HK-2 (cell line): ENCODE results near the gene PTP4A1.
"Not testable (repeated sequence)": the region's sequence is repeated elsewhere in the genome, so short reads cannot be mapped to it uniquely, and the experiment has no call there.

Source experiments
- DNase-seq: peaks from one replicate; pipeline ENCODE4 v3.0.0-alpha.2; 2018; ENCODE audit not compliant: unreplicated experiment

Gene PTP4A1

DNA sequence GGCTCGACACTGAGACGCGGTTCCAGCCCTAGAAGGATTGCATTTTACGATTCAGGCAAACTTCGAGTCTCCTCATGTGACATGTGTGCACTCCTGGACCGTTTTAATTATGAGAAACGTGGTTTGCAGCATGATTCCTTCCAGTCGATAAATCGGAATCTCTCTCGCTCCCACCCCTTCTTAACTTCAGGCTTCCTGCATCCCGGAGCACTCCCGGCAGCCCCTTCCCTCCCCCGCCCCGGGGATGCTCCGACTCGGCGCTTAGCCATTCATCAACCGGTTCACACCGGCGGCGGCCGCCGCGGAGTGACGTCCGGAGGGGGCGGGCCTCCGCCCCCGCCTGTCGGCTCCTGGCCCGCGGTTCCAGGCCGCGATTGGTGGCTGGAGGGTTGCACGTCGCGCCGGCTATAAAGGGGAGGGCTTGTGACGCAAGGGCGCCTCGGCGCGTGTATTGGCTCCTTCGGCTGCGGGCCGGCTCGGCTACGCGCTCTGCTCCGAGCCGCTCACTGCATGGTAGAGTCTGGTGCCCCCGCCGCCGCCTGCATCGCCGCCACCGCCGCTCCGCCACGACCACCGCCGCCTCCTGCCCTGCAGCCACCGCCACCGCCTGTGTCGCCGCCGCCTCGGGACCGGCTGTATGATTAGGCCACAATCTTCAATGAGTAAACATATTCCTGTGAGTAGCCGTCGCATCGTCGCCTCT lies at the start of gene PTP4A1, which contains the start of gene LOC128125822:
TSS of gene PTP4A1 (plus strand) at position 437 of the 703 bp plus-strand sequence. CDS start 4,401 bp downstream, outside the sequence.
TSS of gene LOC128125822 (plus strand) at position 437 of the 703 bp plus-strand sequence.
- peak; percentile 98 for DNase-seq

DNA sequence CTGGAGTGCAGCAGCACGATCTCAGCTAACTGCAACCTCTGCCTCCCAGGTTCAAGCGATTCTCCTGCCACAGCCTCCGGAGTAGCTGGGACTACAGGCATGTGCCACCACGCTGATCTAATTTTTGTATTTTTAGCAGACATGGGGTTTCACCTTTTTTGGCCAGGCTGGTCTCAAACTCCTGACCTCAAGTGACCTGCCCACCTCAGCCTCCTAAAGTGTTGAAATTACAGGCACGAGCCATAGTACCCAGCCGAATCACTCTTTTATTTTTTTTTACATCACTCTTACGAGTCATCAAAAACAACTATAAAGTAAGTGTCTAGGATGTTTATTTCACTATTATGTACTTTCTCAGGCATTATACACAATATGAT lies 49.4 kb upstream of the PTP4A1 start:
- DNase-seq, result not testable (repeated sequence)

DNA sequence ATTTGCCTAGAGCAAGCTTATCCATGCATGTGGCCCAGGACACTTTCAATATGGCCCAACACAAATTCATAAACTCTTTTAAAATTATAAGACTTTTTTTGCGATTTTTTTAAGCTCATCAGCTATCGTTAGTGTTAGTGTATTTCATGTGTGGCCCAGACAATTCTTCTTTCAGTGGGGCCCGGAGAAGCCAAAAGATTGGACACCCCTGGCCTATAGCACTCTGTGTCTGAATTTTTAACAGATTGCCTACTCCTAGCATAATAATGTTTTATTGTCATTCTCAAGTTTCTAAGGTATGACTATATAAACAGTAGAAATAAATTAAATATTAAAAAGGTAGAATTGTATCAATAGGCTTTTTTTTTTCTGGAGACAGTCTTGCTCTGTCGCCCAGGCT lies 48.6 kb upstream of the PTP4A1 start:
- no peak for DNase-seq

DNA sequence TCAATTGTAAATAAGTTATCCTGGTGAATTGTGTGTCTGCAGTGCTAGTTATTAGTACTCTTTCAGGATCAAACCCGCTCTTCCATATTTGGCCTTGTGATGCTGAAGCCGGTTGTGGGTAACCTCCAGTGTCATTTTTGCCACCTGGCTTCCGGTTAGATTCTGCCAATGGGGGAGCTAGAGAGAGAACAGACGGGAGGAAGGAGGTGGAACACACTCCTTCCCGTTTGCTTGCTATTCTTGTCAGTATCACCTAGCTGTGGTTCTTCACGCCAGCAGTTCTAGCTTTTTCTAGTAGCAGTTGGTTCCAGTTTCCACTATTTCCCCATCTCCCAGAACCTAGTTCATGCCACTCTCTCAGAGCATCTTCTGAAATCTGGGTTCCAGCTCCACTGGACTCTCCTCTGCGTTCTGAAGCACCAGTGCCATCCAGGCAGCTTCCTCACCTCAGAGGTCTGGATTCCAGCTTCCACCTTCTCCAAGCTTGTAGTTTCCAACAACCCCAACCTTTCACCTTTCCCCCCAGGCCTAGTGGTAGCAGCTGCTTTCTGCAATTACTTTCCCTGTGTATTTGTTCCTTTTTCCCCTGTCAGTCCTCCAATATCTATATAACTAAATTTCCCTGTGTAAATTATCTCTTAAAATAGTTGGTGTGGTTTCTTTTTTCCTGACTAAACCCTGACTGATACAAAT lies 46.9 kb upstream of the PTP4A1 start:
- no peak for DNase-seq

DNA sequence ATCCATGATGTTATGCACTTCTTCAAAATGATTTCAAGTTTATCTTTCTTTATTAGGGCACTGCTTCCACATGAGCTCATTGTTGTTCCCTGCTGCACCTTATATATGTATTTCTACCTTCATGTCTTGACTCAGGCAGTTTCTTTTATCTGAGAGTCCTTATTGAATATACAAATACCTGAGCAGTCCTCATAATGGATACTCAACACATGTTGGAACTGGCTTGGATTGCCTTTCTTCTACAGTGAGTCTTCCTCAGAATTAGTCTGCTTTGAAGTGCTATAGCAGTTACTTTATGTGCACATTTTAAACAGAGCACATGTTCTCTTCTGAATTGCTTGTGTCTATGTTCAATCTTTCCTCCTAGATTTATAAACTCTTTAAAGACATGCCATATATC lies 45.3 kb upstream of the PTP4A1 start:
- DNase-seq, result no peak

DNA sequence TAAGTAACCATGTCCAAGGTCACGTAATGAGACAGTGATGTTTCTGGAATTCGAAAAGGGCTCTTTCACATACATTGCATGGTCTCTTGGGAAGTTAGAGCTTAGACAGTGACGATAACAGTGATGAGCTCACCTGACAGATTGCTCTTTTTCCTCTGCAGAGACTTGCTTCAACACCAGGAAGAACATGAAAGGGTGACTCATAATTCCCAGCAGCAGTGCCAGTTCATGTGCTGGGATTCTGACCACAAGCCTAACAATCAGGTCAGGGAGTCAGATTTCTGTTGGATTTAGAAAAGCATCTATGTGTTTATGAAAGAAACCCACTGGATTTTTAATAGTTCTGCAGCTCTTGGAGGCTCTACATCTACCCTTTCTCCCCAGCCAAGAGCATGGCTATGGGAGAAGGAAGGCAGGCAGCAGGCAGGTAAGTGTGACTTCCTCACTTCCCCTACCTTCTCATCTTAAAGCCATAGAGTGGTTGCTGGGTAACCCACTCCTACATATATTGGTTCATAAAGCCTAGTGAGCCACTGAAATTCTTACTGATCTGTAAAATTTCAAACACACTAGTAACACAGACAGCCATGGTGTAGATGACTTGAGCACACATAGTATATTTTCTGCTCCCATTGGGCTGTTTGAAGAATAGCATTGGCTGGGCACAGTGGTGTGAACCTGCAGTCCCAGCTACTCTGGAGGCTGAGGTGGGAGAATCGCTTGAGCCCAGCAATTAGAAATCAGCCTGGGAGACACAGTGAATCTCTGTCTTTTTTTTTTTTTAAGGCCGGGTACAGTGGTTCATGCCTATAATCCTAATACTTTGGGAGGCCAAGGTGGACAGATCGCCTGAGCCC lies 44.4 kb upstream of the PTP4A1 start:
- DNase-seq, result peak; percentile 63

DNA sequence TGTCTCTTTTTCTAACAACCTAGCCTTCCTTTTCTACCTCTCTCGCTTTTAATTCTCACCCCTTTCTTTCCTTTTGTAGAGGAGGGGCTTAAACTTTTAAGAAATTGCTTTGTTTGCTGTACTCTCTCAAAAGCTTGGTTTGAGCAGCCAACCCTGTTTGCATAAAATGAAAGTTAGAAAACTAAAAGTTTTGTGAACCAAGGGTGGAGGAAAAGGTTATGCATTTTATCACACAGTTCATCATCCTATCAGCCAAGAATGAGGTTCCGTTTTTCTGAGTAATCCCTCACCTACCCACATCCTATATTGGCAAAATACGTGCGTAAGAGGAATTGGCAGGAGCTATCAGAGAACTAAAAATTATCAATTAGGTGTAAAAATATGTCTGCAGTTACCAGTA lies 42.8 kb upstream of the PTP4A1 start:
- no peak for DNase-seq

DNA sequence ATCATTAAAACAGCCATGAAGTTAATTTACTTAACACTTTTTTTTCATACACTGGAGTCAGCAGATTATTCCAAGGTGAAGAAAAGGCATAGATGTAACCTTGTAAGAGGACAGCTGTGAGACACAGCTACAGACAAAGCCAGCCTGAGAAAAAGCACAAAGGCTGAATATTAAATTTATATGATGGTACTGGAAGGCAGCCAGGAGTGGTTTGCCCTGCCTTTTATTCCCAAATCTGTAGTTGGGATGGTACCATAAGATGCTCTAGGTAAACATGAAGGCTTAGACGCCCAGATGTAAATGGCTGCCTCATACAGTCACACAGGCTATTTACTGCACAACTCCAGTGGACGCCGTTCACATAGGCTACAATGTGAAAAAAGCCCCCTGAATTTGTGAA lies 42.1 kb upstream of the PTP4A1 start:
- no peak for DNase-seq

DNA sequence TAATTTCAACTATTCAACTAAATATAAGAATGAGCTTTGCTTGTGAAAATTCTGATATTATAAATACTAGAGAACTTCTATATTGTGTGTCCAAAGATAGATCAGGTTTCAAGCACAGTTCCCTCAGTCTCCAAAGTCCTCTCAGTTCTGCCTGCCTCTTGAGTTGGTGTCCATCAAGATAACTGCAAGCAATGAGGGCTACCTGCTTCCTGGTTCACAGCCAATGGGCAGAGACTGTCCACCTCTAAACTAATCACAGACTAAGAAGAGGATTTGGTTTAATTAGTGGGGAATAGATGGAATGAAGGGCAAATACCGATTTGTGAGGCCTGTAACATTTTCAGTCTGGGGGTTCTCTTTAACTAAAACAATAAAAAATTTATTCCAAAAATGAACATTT lies 41.3 kb upstream of the PTP4A1 start:
- DNase-seq, result no peak

DNA sequence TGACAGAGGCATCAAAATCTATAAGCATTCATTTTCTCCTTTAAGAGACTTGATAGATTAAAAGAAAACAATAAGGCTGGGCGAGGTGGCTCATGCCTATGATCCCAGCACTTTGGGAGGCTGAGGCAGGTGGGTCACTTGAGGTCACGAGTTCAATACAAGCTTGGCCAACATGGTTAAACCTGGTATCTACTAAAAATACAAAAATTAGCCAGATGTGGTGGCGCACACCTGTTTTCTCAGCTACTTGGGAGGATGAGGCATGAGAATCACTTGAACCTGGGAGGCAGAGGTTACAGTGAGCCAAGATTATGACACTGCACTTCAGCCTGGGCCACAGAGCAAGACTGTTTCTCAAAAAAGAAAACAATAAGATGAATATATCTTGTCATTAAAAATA lies 39.3 kb upstream of the PTP4A1 start:
- no peak for DNase-seq

DNA sequence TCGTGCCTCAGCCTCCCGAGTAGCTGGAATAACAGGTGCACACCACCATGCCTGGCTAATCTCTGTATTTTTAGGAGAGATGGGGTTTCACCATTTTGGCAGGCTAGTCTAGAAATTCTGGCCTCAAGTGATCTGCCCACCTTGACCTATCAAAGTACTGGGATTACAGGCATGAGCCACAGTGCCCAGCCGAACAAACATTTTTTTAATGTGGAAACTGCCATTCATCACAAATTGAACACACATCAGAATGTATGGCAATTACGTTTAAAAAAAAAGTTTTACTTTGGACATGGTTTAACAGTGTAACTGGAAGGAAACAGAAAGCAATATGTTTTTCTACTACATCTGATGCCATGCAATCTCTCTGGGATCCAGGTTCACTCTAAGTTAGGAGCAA lies 38.3 kb upstream of the PTP4A1 start:
- DNase-seq, result no peak

DNA sequence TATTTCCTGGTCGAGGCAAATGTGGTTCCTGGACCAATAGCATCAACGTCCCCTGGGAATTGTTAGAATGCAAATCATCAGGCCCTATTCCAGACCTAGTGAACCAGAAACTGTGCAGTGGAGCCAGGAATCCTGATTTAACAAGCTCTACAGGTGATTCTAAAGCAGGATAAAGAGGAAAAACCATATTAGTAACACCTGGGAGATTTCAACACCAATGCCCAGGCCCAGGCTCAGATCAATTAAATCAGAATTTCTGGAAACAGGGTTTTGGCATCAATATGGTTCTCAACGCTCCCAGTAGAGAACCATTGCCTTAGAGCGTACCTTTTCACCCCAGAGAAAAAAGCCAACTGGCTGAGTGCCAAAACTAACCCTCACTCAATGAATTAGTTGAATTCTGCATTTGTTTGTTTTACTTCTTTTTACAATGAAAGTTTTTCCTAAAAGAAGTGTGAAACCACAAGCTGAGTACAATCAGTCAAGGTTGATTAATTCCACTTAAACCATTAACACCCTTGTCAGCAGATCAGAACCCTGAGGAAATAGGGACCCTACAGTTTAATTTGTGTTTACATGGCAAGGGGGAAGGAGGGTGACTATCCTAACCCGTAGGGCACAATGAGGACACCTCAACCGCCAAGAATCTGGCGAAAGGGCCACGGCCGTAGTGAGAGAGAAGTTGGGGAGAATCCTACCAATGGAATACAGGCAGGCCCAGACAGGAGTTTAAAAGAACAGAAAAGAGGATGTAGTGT lies 34.9 kb upstream of the PTP4A1 start:
- no peak for DNase-seq

DNA sequence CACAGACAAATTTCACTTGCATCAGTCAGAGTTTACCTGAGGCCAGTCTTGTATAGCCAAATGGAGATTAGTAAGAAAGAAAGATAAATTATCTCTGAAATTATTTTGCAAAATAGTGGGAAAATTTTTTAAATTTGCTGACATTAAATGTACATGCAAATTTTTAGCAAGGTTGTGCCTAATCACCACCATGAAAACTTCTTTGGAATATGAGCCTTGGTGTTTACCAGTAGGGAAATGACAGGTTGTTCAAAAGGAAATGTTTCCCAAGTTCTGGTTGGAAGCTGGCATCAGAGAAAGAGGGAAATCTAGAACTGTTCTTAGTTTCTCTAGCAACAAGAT lies 34.4 kb upstream of the PTP4A1 start:
- no peak for DNase-seq

DNA sequence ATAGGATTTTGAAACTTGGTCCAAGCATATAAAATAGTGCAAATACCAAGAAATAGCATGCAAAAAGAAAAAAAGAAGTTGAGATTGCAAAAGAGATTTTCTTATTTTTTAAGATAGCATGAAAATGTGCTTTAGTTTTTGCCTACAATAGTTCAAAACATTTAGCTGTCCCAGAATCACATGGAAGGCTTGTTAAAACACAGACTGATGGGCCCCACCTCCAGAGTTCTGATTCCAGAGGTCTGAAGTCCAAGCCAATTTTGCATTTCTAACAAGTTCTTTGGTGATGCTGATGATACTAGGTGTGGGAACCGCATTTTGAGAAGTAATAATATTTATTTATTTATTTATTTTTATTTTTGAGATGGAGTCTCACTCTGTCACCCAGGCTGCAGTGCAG lies 33.7 kb upstream of the PTP4A1 start:
- no peak for DNase-seq

DNA sequence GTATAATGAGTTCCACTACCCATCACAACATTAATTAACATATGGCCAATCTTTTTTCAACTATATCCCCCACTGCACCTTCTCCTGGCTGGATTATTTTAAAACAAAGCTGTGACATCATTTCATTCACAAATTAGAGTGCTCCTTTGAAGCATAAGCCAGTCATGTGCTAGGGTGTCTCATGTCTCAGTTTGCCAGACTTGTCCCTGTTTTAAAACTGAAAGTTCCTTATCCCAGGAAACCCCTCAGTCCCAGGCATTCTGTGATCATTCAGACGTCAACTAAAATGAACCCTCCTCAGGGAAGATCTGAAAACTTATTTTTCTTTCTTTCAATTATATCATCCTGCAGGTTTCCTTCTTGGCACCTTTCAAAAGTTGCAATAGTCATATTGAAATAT lies 29.3 kb upstream of the PTP4A1 start:
- no peak for DNase-seq

DNA sequence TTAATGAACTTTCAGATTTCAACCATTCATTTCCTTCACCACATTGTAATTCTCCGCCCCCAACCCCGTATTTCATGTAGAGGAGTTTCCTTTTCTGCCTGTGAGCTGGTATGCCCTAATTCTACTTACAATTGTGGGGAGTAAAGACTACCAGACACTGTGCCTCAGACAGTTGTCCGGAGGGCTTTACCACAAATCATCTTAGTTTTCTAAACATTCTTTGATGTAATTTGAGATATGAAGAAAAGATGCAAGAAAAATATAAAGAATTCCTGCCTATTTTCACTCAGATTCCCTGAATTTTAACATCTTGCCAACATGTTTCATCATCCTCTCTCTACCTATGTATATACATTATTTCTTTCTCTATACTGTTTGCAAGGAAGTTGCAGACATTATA lies 28.3 kb upstream of the PTP4A1 start:
- DNase-seq, result no peak

DNA sequence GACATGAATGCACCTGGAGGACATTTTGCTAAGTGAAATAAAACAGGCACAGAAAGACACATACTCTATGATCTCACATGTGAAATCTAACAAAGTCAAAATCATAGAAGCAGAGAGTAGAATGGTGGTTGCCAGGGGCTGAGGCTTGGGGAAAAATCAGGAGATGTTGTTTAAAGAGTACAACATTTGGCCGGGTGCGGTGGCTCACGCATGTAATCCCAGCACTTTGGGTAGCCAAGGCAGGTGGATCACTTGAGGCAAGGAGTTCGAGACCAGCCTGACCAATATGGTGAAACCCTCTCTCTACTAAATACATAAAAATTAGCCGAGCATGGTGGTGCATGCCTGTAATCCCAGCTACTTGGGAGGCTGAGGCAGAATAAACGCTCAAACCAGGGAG lies 26.0 kb upstream of the PTP4A1 start:
- no peak for DNase-seq

DNA sequence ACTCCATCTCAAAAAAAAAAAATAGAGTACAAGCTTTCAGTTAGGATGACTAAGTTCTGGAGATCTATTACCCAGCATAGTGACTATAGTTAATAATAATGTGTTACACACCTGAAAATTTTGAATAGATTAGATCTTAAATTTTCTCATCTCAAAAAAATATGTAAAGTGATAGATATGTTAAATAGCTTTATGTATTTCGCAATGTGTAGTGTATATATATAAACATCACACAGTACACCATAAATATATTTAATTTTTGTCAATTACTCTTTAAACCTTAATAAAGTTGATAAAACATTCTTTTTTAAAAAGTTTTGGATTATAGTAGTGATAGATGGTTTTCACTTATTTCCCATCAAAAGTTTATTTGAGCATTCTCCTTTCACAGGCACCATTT lies 25.6 kb upstream of the PTP4A1 start:
- DNase-seq, result no peak

DNA sequence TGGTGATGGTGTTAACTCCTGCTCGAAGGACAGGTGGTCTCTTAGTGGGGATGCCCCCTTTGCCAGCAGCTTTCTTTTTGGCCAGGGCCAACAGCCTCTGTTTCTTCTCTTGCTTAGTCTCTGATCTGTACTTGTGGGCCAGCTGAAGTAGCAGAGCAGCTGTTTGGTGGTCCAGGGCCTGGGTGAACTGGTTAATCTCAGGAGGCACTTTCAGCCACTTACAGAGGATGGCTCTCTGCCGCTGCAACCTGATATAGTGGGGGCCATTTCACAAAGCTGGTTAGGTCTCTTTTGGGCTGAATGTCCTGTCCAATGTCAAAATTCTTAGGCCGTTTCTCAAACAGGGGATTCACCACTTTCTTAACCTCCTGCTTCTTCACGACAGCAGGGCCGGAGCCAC lies 23.2 kb upstream of the PTP4A1 start:
- DNase-seq, result no peak

DNA sequence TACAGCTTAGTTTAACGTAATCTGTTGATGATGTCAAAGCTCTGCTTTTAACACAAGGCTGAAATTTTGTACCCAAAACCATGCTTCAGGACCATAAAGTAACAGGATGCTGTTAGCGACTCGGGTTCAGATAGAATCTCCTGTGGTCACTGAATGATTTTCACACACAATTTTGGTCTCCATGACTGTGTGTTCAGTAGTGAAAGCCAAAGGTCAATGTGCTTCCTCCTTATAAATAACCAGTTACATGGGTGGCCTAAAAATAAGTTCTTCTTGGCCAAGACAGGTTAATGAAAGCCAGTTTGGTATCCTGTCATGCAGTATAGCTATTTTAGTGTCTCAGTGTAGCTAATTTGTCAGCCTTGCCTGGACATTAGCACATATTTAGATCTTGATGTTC lies 19.1 kb upstream of the PTP4A1 start:
- no peak for DNase-seq

DNA sequence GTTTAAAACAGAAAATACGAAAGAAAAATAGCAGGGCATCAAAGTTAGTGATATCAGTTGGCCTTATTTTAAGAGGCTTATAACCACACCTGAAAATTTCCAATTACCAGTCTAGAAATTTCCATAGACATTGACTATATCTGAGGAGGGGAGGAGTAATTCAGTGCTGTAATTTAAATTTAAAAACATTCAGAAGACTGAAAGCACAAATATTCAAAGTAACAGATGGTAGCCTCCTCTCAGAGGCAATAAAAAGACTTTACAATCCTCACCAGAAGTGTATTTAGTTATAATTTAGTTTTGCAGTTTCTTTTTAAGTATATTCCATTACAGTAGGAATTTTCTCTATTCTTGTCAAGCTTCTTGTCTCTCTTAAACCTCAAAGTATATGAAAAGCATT lies 18.4 kb upstream of the PTP4A1 start:
- DNase-seq, result no peak

DNA sequence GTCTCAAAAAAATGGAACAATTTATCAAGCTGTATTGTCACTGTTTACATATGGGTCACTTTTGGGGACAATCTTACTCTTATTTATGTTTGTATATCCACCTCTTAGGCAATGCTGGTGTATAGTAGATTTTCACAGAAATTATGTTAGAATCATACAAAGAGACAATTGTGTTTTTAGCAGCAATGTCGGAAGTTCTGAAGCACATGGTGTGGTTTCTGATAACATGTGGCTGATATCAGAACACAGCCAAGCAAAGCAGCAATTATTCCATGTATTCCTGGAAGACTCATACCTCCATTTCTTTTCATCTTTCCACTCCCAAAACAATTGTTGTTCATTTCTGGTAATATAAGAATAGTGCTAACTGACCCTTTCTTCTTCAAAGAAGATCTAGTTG lies 17.5 kb upstream of the PTP4A1 start:
- DNase-seq, result no peak
